CD4-positive, alpha-beta T cell (primary cell): Measurements from ENCODE around the gene MRPL52. TPM values are rescaled to one million over a fixed set of nuclear protein-coding genes. Genes with fewer than 3 reads are reported as not detected.
A peak's percentile ranks its signal among the peaks of the same experiment; 100 is the strongest.
"Not testable (repeated sequence)": the region's sequence is repeated elsewhere in the genome, so short reads cannot be mapped to it uniquely, and the experiment has no call there.

ENCODE experiments used
- ATAC-seq: fragments of 200-7000 bp; cut with Tn5 transposase; one replicate; pipeline ENCODE4 v1.10.0; 2022; ENCODE audit warnings: mild to moderate bottlenecking; ENCODE audit not compliant: poor library complexity
- CTCF ChIA-PET: fragments of 350-600 bp; sonication (Branson Sonifier 250); formaldehyde crosslinking; loops from one replicate; lab custom pipeline; 2021; ENCODE audit warnings: antibody characterized with exemption, inconsistent platforms; lab: Charles Lee
- POLR2A ChIA-PET: fragments of 350-600 bp; sonication (Branson Sonifier 250); formaldehyde crosslinking; loops from one replicate; lab custom pipeline; 2021; ENCODE audit warnings: antibody characterized with exemption, inconsistent platforms; lab: Charles Lee
- DNase-seq, 14 experiments: peaks; one replicate each; pipeline ENCODE4 v3.0.0-alpha.2; 2013 to 2020; ENCODE audit warnings: mixed read lengths in 2 of 14
- H3K27ac ChIP-seq, 2 donors: one replicate each; pipeline versions ENCODE4 v1.5.1 to v1.7.0; 2013; ENCODE audit warnings: low read length in 2 of 2, low read depth in 1 of 2, mild to moderate bottlenecking in 1 of 2
- H3K27me3 ChIP-seq, 2 experiments: 1 replicate in 1 of 2; 2 replicates in 1 of 2; pipeline versions ENCODE4 v1.6.1 to v1.7.0; 2013; ENCODE audit warnings: low read length in 2 of 2, control low read depth in 1 of 2, mild to moderate bottlenecking in 1 of 2, moderate library complexity in 1 of 2; ENCODE audit not compliant: insufficient read depth in 2 of 2, control insufficient read depth in 1 of 2
- H3K36me3 ChIP-seq: one replicate; pipeline ENCODE4 v1.6.1; 2013; ENCODE audit warnings: low read length, control low read depth; ENCODE audit not compliant: insufficient read depth
- H3K4me1 ChIP-seq: one replicate; pipeline ENCODE4 v1.6.1; 2013; ENCODE audit warnings: low read length, control low read depth; ENCODE audit not compliant: insufficient read depth
- H3K4me3 ChIP-seq: one replicate; pipeline ENCODE4 v1.5.1; 2013; ENCODE audit warnings: mild to moderate bottlenecking, low read length, moderate library complexity
- H3K9me3 ChIP-seq, 2 experiments: 1 replicate in 1 of 2; 2 replicates in 1 of 2; pipeline versions ENCODE4 v1.6.1 to v1.7.0; 2013; ENCODE audit warnings: low read length in 2 of 2, mild to moderate bottlenecking in 2 of 2, control low read depth in 1 of 2, moderate library complexity in 1 of 2; ENCODE audit not compliant: control insufficient read depth in 1 of 2, insufficient read depth in 1 of 2
- H3K27ac Mint-ChIP-seq: one replicate; pipeline ENCODE4 v1.8.0; 2020; ENCODE audit warnings: mixed read lengths
- H3K27me3 Mint-ChIP-seq: one replicate; pipeline ENCODE4 v1.8.0; 2021; ENCODE audit warnings: mixed read lengths
- H3K36me3 Mint-ChIP-seq: one replicate; pipeline ENCODE4 v1.8.0; 2021; ENCODE audit warnings: low read depth, mixed read lengths
- H3K4me1 Mint-ChIP-seq: one replicate; pipeline ENCODE4 v1.8.0; 2021; ENCODE audit warnings: low read depth, mixed read lengths
- H3K4me3 Mint-ChIP-seq: one replicate; pipeline ENCODE4 v1.8.0; 2020; ENCODE audit warnings: mild to moderate bottlenecking, mixed read lengths
- H3K9me3 Mint-ChIP-seq: one replicate; pipeline ENCODE4 v1.8.0; 2020; ENCODE audit warnings: mixed read lengths
- intact Hi-C, 2 experiments: fragments of 100-400 bp; cut with DNase I in 1 of 2; cut with micrococcal nuclease in 1 of 2; formaldehyde crosslinking; loops; one replicate each; pipeline versions ENCODE4 v1.15.1 to v1.9.0; 2023 to 2025; cut with DNase I, micrococcal nuclease
- total RNA-seq, 174 experiments: library from RNA in 2 of 174; stranded (reverse) in 2 of 174; gene quantifications; one replicate each; pipeline ENCODE4 v1.2.3 and lab custom pipeline; 2021 to 2026
- TF ChIP-seq, protein P1 (sequence below): fragments of 200-600 bp; IDR thresholded peaks from one replicate; pipeline ENCODE4 v1.8.0; 2022; ENCODE audit warnings: antibody characterized with exemption, mild to moderate bottlenecking

MRPL52 gene
- total RNA-seq, 2 experiments from 2014 or later = 27.6 to 29.4 TPM

DNA sequence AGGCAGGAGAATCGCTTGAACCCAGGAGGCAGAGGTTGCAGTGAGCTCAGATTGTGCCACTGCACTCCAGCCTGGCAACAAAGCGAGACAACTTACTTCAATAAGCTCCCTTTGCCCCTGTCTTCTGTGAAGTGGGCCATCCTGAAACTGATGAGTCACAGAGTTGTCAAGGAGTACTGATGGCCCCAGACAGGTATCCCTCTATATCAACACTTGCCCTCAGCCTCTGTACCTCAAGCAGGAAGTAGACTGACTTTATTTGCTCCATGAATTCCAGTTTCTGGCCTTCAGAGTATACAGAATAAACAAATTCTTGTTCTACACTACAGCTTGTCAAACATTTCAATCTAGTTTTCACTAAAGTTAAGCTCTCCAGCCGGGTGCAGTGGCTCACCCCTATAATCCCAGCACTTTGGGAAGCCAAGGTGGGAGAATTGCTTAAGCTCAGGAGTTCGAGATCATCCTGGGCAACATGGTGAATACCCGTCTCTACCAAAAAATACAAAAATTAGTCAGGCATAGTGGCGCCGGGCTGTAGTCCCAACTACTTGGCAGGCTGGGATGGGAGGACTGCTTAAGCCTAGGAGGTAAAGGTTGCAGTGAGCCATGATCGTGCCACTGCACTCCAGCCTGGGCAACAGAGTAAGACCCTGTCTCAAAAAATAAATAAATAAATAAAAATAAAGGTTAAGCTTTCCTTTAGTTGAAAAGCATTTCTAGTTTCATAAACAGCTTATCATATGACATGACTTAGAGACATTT lies 25.5 kb downstream of the MRPL52 start:
- Mint-ChIP-seq H3K36me3 (no peaks in the 10 kb centered on the region), H3K4me1 (peaks cover 36% of the 10 kb centered on the region), H3K9me3 (no peaks in the 10 kb centered on the region), H3K27ac (no peak overlapping the region), H3K4me3 (no peak overlapping the region), H3K27me3 (peaks cover 5% of the 10 kb centered on the region)
- no peaks in the 10 kb centered on the region for H3K27me3 ChIP-seq
- no peak overlapping the region for H3K27ac ChIP-seq
- ChIA-PET POLR2A (interaction anchor here (1.0 to 4.3 kb wide), 4 partner anchors 16 to 284 kb away, joined by 3 to 23 read pairs (median 8); partner anchors contain the start of genes LRP10 and REM2), CTCF (interaction anchor here (1.3 to 6.7 kb wide), 4 partner anchors 31 to 284 kb away, joined by 3 to 67 read pairs (median 24); no protein-coding TSS in a partner anchor)
- H3K36me3 ChIP-seq = no peaks in the 10 kb centered on the region
- TF ChIP-seq, protein P1, sequence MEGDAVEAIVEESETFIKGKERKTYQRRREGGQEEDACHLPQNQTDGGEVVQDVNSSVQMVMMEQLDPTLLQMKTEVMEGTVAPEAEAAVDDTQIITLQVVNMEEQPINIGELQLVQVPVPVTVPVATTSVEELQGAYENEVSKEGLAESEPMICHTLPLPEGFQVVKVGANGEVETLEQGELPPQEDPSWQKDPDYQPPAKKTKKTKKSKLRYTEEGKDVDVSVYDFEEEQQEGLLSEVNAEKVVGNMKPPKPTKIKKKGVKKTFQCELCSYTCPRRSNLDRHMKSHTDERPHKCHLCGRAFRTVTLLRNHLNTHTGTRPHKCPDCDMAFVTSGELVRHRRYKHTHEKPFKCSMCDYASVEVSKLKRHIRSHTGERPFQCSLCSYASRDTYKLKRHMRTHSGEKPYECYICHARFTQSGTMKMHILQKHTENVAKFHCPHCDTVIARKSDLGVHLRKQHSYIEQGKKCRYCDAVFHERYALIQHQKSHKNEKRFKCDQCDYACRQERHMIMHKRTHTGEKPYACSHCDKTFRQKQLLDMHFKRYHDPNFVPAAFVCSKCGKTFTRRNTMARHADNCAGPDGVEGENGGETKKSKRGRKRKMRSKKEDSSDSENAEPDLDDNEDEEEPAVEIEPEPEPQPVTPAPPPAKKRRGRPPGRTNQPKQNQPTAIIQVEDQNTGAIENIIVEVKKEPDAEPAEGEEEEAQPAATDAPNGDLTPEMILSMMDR = no peak
- H3K4me3 ChIP-seq = no peak overlapping the region
- intact Hi-C loops = loop anchor here (2.0 to 10.0 kb wide), 4 partner anchors 16 to 990 kb away; partner anchors contain the start of gene LRP10 (in 1 of the 2)
- peaks cover 32% of the 10 kb centered on the region for H3K4me1 ChIP-seq
- ATAC-seq (no peak), DNase-seq (no peak)
- H3K9me3 ChIP-seq = no peaks in the 10 kb centered on the region

DNA sequence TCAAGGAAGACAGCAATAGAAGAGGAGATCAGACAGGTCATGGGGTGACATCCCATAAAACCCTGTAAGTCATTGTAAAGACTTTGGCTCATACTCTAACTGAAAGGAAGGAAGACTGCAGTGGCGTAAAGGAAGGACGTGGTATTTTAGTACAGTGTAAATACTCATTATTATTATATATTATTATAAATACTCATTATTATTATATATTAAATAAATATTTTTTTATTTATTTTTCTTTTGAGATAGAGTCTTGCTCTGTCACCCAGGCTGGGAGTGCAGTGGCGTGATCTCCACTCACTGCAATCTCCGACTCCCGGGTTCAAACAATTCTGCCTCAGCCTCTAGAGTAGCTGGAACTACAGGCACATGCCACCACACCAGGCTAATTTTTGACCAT lies 26.7 kb downstream of the MRPL52 start:
- Mint-ChIP-seq H3K27me3 (peaks cover 5% of the 10 kb centered on the region), H3K9me3 (no peaks in the 10 kb centered on the region), H3K4me1 (peaks cover 36% of the 10 kb centered on the region), H3K36me3 (no peaks in the 10 kb centered on the region), H3K4me3 (peak overlapping the region; percentile 50), H3K27ac (no peak overlapping the region)
- POLR2A ChIA-PET = interaction anchor here (1.1 to 4.3 kb wide), 3 partner anchors 15 to 286 kb away, joined by 3 to 23 read pairs (median 12); partner anchors contain the start of gene LRP10
- Histone ChIP-seq H3K27me3 (no peaks in the 10 kb centered on the region), H3K4me3 (no peak overlapping the region), H3K4me1 (peaks cover 28% of the 10 kb centered on the region), H3K9me3 (no peaks in the 10 kb centered on the region), H3K27ac (no peak overlapping the region), H3K36me3 (no peaks in the 10 kb centered on the region)
- DNase-seq (no peak), ATAC-seq (no peak)
- intact Hi-C loops = loop anchor here in 1 of 2 experiments (5.0 to 10.0 kb wide), 2 partner anchors 46 to 992 kb away; no protein-coding TSS in a partner anchor
- CTCF ChIA-PET = interaction anchor here (1.1 to 6.7 kb wide), 2 partner anchors 33 to 34 kb away, joined by 3 to 67 read pairs; no protein-coding TSS in a partner anchor
- TF ChIP-seq, protein P1 = no peak

DNA sequence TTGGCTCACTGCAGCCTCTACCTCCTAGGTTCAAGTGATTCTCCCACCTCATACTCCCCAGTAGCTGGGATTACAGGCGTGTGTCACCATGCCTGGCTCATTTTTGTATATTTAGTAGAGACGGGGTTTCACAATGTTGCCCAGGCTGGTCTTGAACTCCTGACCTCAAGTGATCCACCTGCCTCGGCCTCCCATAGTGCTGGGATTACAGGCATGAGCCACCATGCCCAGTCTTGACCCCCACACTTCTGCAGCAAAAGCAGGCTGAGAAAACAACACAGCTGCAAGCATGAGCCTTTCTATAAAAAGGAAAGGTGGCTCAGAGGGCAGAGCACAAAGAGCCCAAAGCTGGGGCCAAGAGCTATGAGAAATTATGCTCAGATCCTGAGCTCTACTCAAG lies 30.7 kb downstream of the MRPL52 start:
- peaks cover 22% of the 10 kb centered on the region for H3K4me1 ChIP-seq
- H3K4me3 Mint-ChIP-seq, H3K27me3 Mint-ChIP-seq, H3K4me3 ChIP-seq, H3K9me3 Mint-ChIP-seq, H3K36me3 Mint-ChIP-seq, H3K9me3 ChIP-seq, DNase-seq, H3K27ac ChIP-seq, H3K27ac Mint-ChIP-seq, ATAC-seq, H3K27me3 ChIP-seq, intact Hi-C loops, H3K36me3 ChIP-seq: not testable (repeated sequence)
- CTCF ChIA-PET = interaction anchor here (0.7 to 1.9 kb wide), 3 partner anchors 290 to 1335 kb away, joined by 3 to 5 read pairs (median 3); partner anchors contain the start of gene TM9SF1
- POLR2A ChIA-PET = interaction anchor here (0.6 to 2.7 kb wide), 2 partner anchors 10 to 318 kb away, joined by 3 to 11 read pairs; no protein-coding TSS in a partner anchor
- peaks cover 29% of the 10 kb centered on the region for H3K4me1 Mint-ChIP-seq
